T-cell (primary cell): ENCODE data around the gene SLC26A1. TPM values are rescaled to one million over a fixed set of nuclear protein-coding genes. Genes with fewer than 3 reads are reported as not detected.

Experiments
- ATAC-seq, 4 experiments: fragments of 200-7000 bp in 3 of 4; fragments of 150-1000 bp in 1 of 4; cut with Tn5 transposase; replicated peaks in 1 of 4; 1 replicate in 3 of 4; 2 replicates in 1 of 4; pipeline ENCODE4 v1.10.0; 2021; ENCODE audit warnings: moderate library complexity in 3 of 4, mild to moderate bottlenecking in 2 of 4, moderate number of reproducible peaks in 1 of 4
- CTCF ChIA-PET, 2 donors: fragments of 300-600 bp; sonication (Branson Sonifier 250); formaldehyde crosslinking; loops; one replicate each; lab custom pipeline; 2022; ENCODE audit warnings: antibody characterized with exemption in 2 of 2; lab: Charles Lee
- POLR2A ChIA-PET, 2 donors: fragments of 300-600 bp; sonication (Branson Sonifier 250); formaldehyde crosslinking; loops; one replicate each; lab custom pipeline; 2022; ENCODE audit warnings: antibody characterized with exemption in 2 of 2; lab: Charles Lee
- DNase-seq, 35 experiments: peaks; one replicate each; pipeline versions ENCODE4 v3.0.0 to v3.0.0-alpha.2; 2013 to 2023
- H3K27ac ChIP-seq: one replicate; pipeline ENCODE4 v1.5.1; 2013; ENCODE audit warnings: low read length
- H3K27me3 ChIP-seq, 2 experiments: replicated peaks in 1 of 2; 1 replicate in 1 of 2; 2 replicates in 1 of 2; pipeline versions ENCODE4 v1.6.1 to v1.7.0; 2013; ENCODE audit warnings: low read length in 1 of 2, mixed read lengths in 1 of 2; ENCODE audit not compliant: control insufficient read depth in 2 of 2, insufficient read depth in 2 of 2; ENCODE audit errors: extremely low read depth in 1 of 2
- H3K36me3 ChIP-seq, 2 donors: 1 replicate in 1 of 2; 2 replicates in 1 of 2; pipeline versions ENCODE4 v1.6.1 to v1.7.0; 2013; ENCODE audit warnings: low read length in 1 of 2; ENCODE audit not compliant: control insufficient read depth in 2 of 2, insufficient read depth in 1 of 2; ENCODE audit errors: extremely low read depth in 1 of 2
- H3K4me1 ChIP-seq, 2 experiments: 1 replicate in 1 of 2; 2 replicates in 1 of 2; pipeline versions ENCODE4 v1.6.1 to v1.7.0; 2013; ENCODE audit warnings: low read length in 2 of 2, mixed read lengths in 1 of 2; ENCODE audit not compliant: insufficient read depth in 2 of 2, control insufficient read depth in 1 of 2; ENCODE audit errors: extremely low read depth in 1 of 2
- H3K4me3 ChIP-seq, 2 donors: 1 replicate in 1 of 2; 2 replicates in 1 of 2; pipeline versions ENCODE4 v1.5.1 to v1.7.0; 2013; ENCODE audit warnings: mild to moderate bottlenecking in 2 of 2, low read length in 1 of 2, moderate library complexity in 1 of 2; ENCODE audit not compliant: control insufficient read depth in 1 of 2; ENCODE audit errors: extremely low read depth in 1 of 2
- H3K9me3 ChIP-seq: 2 replicates; pipeline ENCODE4 v1.7.0; 2013
- H3K27ac Mint-ChIP-seq, 2 donors: one replicate each; pipeline ENCODE4 v1.8.0; 2020 to 2021; ENCODE audit warnings: mild to moderate bottlenecking in 2 of 2, mixed read lengths in 2 of 2
- H3K27me3 Mint-ChIP-seq, 2 donors: one replicate each; pipeline ENCODE4 v1.8.0; 2021 to 2022; ENCODE audit warnings: mixed read lengths in 2 of 2
- H3K36me3 Mint-ChIP-seq: one replicate; pipeline ENCODE4 v1.8.0; 2021; ENCODE audit warnings: mixed read lengths
- H3K4me1 Mint-ChIP-seq, 3 donors: one replicate each; pipeline ENCODE4 v1.8.0; 2020 to 2022; ENCODE audit warnings: mixed read lengths in 3 of 3, mild to moderate bottlenecking in 1 of 3
- H3K4me3 Mint-ChIP-seq, 3 donors: one replicate each; pipeline ENCODE4 v1.8.0; 2020 to 2022; ENCODE audit warnings: mild to moderate bottlenecking in 3 of 3, mixed read lengths in 3 of 3, moderate library complexity in 3 of 3
- H3K9me3 Mint-ChIP-seq, 3 donors: one replicate each; pipeline ENCODE4 v1.8.0; 2020 to 2022; ENCODE audit warnings: mixed read lengths in 3 of 3
- WGBS: methylation state at CpG from one replicate; pipeline ENCODE4 v1.1.5; 2013; ENCODE audit warnings: missing lambda C conversion rate; ENCODE audit not compliant: insufficient coverage; 5-methylcytosine and 5-hydroxymethylcytosine counted together
- total RNA-seq, 35 experiments: library from RNA in 6 of 35; stranded (reverse) in 6 of 35; fragments of 120-200 nt in 1 of 35; gene quantifications; one replicate each; pipeline versions ENCODE4 v1.2.1 to v1.2.4 and lab custom pipeline; 2013 to 2026

The SLC26A1 gene, protein sequence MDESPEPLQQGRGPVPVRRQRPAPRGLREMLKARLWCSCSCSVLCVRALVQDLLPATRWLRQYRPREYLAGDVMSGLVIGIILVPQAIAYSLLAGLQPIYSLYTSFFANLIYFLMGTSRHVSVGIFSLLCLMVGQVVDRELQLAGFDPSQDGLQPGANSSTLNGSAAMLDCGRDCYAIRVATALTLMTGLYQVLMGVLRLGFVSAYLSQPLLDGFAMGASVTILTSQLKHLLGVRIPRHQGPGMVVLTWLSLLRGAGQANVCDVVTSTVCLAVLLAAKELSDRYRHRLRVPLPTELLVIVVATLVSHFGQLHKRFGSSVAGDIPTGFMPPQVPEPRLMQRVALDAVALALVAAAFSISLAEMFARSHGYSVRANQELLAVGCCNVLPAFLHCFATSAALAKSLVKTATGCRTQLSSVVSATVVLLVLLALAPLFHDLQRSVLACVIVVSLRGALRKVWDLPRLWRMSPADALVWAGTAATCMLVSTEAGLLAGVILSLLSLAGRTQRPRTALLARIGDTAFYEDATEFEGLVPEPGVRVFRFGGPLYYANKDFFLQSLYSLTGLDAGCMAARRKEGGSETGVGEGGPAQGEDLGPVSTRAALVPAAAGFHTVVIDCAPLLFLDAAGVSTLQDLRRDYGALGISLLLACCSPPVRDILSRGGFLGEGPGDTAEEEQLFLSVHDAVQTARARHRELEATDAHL
- total RNA-seq, result 1 to 10 TPM in 1 of 5 donors, under 1 TPM in 3, not detected in 1; 0.16 to 1.5 (median 0.39) TPM
- total RNA-seq (2013), result 0.42 TPM
- 0 to 0.94 (median 0.17) reads per million in 29 experiments for total RNA-seq (lab: John Stamatoyannopoulos, UW)

DNA sequence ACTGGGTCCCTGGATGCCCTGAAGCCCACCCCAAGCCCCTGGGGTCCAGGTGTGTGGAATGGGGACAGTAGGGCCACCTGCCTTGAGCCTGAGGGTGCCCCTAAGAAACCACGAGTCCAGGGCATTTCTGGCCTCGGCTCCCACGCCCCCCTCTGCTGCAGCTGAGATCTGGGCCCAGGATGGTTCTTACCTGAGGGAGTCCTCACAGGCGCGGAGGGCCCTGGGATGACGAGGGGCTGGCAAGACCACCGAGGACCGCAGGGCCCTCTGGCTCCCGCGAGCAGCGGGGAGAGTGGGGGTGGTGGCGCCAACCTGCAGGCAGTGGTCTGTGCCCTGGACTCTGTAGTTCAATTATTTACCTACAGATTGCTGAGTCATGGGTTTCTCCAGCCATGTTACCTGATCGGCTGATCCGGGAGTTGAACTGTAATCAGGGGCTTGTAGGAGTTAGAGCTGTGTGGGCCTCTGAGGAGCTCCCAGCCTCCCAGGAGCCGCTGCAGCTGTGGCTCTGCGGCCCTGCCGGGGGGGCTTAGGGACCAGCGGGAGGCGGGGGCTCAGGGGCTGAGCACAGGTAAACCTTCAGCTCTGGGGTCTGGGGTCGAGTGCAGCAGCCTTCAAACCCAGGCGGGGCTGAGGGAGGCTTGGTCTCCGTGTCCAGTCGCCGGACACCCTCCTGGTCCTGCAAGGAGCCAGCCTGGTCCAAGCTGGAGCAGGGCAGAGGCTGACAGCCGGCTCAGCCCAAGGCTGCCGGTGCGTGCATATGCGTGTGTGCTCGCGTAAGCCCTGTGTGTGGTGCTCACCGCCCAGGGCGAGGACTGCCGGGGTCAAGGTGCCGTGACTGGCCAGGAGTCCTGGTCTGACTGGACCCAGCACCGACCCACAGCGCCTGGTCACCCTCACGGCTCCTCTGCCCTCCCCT lies at the start of gene SLC26A1:
Gene SLC26A1 (minus strand): TSS at position 294 of the 919 bp plus-strand sequence. CDS start 1,701 bp downstream, outside the sequence.
- no peak for ATAC-seq
- POLR2A ChIA-PET, result no interaction called here
- peaks cover 6 to 9% (median 7%) of the 10 kb centered on the region in 3 donors for H3K4me1 Mint-ChIP-seq
- H3K4me3 Mint-ChIP-seq, result no peak within 1 kb of the TSS
- H3K27me3 ChIP-seq, result peaks cover 0 to 25% of the 10 kb centered on the region in 2 experiments
- H3K27ac ChIP-seq, result no peak within 1 kb of the TSS
- H3K36me3 ChIP-seq, result peaks cover 0 to 16% of the 10 kb centered on the region in 2 donors
- peaks cover 3 to 10% of the 10 kb centered on the region in 2 donors for H3K27me3 Mint-ChIP-seq
- no peaks in the 10 kb centered on the region for H3K36me3 Mint-ChIP-seq
- no peak within 1 kb of the TSS for H3K4me3 ChIP-seq
- no peaks in the 10 kb centered on the region for H3K9me3 ChIP-seq
- H3K9me3 Mint-ChIP-seq, result no peaks in the 10 kb centered on the region
- CTCF ChIA-PET, result no interaction called here
- DNase-seq, result no peak
- WGBS, result 95% methylated on average over 26 of the region's 37 CpGs
- peaks cover 0 to 13% of the 10 kb centered on the region in 2 experiments for H3K4me1 ChIP-seq
- no peak within 1 kb of the TSS for H3K27ac Mint-ChIP-seq

GRCh38 chr4:1042352-1043055 lies 49.3 kb upstream of the SLC26A1 start:
- ATAC-seq, result no peak
- H3K4me3 ChIP-seq, result no peak overlapping the region
- Mint-ChIP-seq H3K4me1 (peaks cover 2 to 6% (median 3%) of the 10 kb centered on the region in 3 donors), H3K27ac (no peak overlapping the region), H3K27me3 (peaks cover 20% of the 10 kb centered on the region in 2 donors), H3K9me3 (no peaks in the 10 kb centered on the region), H3K36me3 (no peaks in the 10 kb centered on the region), H3K4me3 (no peak overlapping the region)
- H3K9me3 ChIP-seq, result no peaks in the 10 kb centered on the region
- ChIA-PET CTCF (no interaction called here), POLR2A (no interaction called here)
- DNase-seq, result no peak
- H3K27ac ChIP-seq, result no peak overlapping the region
- H3K27me3 ChIP-seq, result peaks cover 0 to 45% of the 10 kb centered on the region in 2 experiments
- 81% methylated on average over 10 of the region's 17 CpGs for WGBS
- H3K4me1 ChIP-seq, result peaks cover 0 to 2% of the 10 kb centered on the region in 2 experiments
- no peaks in the 10 kb centered on the region for H3K36me3 ChIP-seq

DNA sequence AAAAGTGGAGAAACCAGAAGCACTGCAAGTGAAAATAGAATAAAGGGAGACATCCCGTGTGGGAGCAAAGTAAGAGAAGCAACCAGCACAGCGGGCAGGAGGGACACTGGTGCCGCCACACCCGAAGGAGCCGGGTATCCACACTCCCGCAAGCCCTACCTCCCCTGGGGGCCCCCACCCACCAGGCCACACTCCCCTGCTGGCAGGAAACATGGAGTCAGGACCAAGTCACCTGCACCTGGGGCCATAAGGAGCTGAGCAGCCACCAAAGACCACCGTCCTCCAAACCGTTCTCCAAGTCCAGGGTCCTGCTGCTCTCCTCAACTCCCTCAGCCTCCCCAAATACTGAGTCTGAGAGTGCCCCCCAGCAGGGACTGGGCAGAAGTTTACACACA lies 48.7 kb upstream of the SLC26A1 start:
- Histone ChIP-seq H3K4me3 (no peak overlapping the region), H3K9me3 (no peaks in the 10 kb centered on the region), H3K27me3 (peaks cover 0 to 40% of the 10 kb centered on the region in 2 experiments), H3K27ac (no peak overlapping the region), H3K36me3 (no peaks in the 10 kb centered on the region), H3K4me1 (peaks cover 0 to 2% of the 10 kb centered on the region in 2 experiments)
- ATAC-seq (no peak), DNase-seq (no peak)
- Mint-ChIP-seq H3K9me3 (no peaks in the 10 kb centered on the region), H3K36me3 (no peaks in the 10 kb centered on the region), H3K4me1 (peaks cover 0 to 5% (median 2%) of the 10 kb centered on the region in 3 donors), H3K27me3 (peaks cover 16 to 18% of the 10 kb centered on the region in 2 donors), H3K27ac (no peak overlapping the region), H3K4me3 (peak overlapping the region in 1 of 3 donors; percentile 30)
- WGBS, result 100% methylated on average over 3 of the region's 8 CpGs
- ChIA-PET POLR2A (no interaction called here), CTCF (no interaction called here)

- H3K4me3 ChIP-seq, result no peak overlapping the region
- H3K27ac ChIP-seq, result no peak overlapping the region
- no peaks in the 10 kb centered on the region for H3K36me3 ChIP-seq
- Mint-ChIP-seq H3K27me3 (peaks cover 13 to 15% of the 10 kb centered on the region in 2 donors), H3K36me3 (no peaks in the 10 kb centered on the region), H3K9me3 (no peaks in the 10 kb centered on the region), H3K4me1 (peaks cover 0 to 3% (median 0%) of the 10 kb centered on the region in 3 donors), H3K4me3 (peak overlapping the region in 1 of 3 donors; percentile 30), H3K27ac (no peak overlapping the region)
- no peaks in the 10 kb centered on the region for H3K9me3 ChIP-seq
- no peak for ATAC-seq
- peaks cover 0 to 34% of the 10 kb centered on the region in 2 experiments for H3K27me3 ChIP-seq
- ChIA-PET POLR2A (no interaction called here), CTCF (no interaction called here)
- 79% methylated on average over 28 of the region's 36 CpGs for WGBS
- no peak for DNase-seq
- H3K4me1 ChIP-seq, result peaks cover 0 to 2% of the 10 kb centered on the region in 2 experiments
These were observed 48.1 kb upstream of the SLC26A1 start for GRCh38 chr4:1041147-1041935.

DNA sequence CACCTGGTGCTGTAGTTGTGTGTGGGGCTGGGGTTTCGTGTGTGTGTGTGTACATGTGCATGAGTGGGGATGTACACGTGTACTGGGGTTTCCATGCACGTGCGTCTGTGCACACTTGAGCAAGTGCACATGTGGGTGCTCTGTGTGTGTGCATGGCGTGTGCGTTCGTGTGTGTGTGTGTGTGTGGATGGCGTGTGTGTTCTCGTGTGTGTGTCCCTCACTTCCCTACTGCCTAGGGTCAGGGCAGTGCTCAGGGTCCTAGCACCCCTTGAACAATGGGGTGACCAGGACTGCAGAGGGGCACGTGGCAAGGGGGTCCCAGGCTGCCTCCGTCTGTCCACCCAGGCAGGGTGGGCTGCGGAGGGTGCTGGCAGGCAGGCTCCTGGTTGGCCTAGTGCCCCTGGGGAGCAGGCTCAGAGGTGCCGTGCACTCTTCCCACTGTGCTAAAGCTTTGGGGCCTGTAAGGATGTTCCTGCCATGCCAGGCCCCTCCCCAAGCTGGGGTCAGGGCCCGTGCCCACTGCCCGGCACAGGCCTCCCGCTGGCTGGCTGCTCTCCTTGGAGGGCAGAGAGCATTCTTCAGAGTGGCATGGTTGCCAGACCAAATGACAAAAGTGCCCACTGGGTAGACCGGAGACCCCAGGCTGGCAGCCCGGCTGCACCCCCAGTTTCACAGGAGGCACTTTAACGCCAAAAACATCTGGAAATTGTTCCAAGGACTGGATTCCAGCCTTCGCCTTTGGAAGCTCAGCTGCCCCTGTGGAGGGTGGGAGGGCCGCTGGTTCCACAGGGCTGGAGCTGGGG lies 47.3 kb upstream of the SLC26A1 start:
- ATAC-seq (no peak), DNase-seq (no peak)
- no peak overlapping the region for H3K4me3 ChIP-seq
- Mint-ChIP-seq H3K36me3 (no peaks in the 10 kb centered on the region), H3K4me3 (no peak overlapping the region), H3K27ac (no peak overlapping the region), H3K4me1 (peaks cover 0 to 3% (median 0%) of the 10 kb centered on the region in 3 donors), H3K27me3 (peaks cover 13 to 14% of the 10 kb centered on the region in 2 donors), H3K9me3 (no peaks in the 10 kb centered on the region)
- no peaks in the 10 kb centered on the region for H3K36me3 ChIP-seq
- H3K4me1 ChIP-seq, result peaks cover 0 to 2% of the 10 kb centered on the region in 2 experiments
- no peak overlapping the region for H3K27ac ChIP-seq
- H3K9me3 ChIP-seq, result no peaks in the 10 kb centered on the region
- ChIA-PET CTCF (no interaction called here), POLR2A (no interaction called here)
- peaks cover 0 to 37% of the 10 kb centered on the region in 2 experiments for H3K27me3 ChIP-seq
- 86% methylated on average over 19 of the region's 21 CpGs for WGBS
